Left renal cortex interstitium (tissue), 4 donors: Measurements from ENCODE around the gene CRACR2A. TPM values are rescaled to one million over a fixed set of nuclear protein-coding genes. Genes with fewer than 3 reads are reported as not detected.

Experiments used
- DNase-seq, 4 donors: peaks; one replicate each; pipeline ENCODE4 v3.0.0-alpha.2; 2013; ENCODE audit warnings: low read depth in 4 of 4, low spot score in 2 of 4, missing footprints in 1 of 4
- polyA plus RNA-seq, 4 donors: library from polyadenylated mRNA; unstranded; fragments of 120-200 nt; gene quantifications; one replicate each; pipeline ENCODE4 v1.2.1, GENCODE V29; 2013; ENCODE audit not compliant: insufficient read length in 4 of 4

CRACR2A gene
- polyA plus RNA-seq, 4 donors, result 1.4 to 1.8 (median 1.5) TPM

DNA sequence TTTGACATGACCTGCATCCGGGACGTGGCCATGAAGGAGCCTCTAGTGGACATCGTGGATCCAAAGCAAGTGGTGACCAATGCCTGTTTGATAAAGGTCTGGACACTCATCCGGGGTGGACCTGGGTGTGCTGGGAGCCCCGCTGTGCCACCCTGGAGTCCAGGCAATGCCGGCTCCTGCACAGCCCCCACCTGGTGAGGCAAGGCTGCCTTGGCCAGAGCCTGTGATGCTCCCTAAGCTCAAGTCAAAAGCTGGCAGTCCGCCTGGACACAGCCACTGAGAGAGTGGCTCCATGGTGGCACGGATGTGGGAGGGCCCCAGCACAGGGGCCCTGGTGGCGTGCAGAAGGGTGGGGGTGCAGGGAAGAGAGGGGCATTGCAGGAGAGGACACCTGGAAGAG, 176.0 kb downstream of the CRACR2A start:
- DNase-seq, result no peak

GRCh38 chr12:3574986-3575385, 177.9 kb downstream of the CRACR2A start:
- no peak for DNase-seq

DNA sequence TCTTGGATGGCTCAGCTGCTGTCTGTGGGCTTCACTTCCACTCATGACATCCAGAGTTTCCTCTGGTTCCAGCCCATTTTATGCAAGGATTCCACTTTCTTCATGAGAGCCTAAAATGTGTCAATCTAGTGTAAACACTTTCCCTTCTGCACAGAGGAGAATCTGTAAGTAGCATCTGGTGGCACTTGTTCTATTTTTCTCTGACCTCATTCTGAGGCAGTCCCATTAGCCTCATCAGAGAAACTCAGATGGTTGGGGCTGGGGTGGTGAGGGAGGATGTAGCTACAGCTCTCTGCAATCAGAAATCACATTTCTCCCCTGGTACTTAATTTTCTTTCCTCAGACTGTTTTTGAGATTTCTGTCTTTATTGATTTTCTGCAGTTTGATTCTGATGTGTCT, 180.3 kb downstream of the CRACR2A start:
- no peak for DNase-seq

DNA sequence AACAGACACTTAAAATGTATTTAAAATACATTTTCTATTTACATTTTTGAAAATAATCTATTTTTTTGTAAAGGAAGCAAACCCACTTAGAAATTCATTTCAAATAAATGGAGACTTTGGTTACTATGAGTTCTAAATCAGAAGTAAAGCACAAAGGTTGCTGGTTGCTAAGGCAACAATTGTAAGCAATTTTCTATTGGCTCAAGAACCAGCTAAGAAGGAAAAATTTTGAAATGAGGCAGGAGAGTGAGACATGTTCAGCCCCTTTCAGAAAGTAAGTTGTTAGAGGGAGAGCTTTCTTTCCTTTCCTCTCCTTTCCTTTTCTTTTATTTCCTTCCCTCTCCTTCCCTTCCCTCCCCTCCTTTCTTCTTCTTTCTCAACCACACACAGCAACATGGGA, 181.2 kb downstream of the CRACR2A start:
- DNase-seq, result no peak

- no peak for DNase-seq
Measured at GRCh38 chr12:3571323-3571722, 181.6 kb downstream of the CRACR2A start.

- DNase-seq, result no peak
Measured at GRCh38 chr12:3568695-3569094, 184.2 kb downstream of the CRACR2A start.

GRCh38 chr12:3565985-3566384, 186.9 kb downstream of the CRACR2A start:
- DNase-seq, result no peak

Other genes with a start within 250 kb of the CRACR2A start
- gene PARP11, start 120.3 kb upstream of the CRACR2A start, polyA plus RNA-seq, result 10 to 100 TPM; 15.2 to 18.3 (median 16.2) TPM